HepG2 (cell line): ENCODE measurements around the gene EXOSC6. TPM values are rescaled to one million over a fixed set of nuclear protein-coding genes. Genes with fewer than 3 reads are reported as not detected.

Source experiments
- ERF ChIP-seq: IDR thresholded peaks from 2 replicates; pipeline ENCODE4 v1.6.1; 2018; ENCODE audit warnings: missing biosample characterization, missing genetic modification reagents
- FOXK1 ChIP-seq: sonication (generic); formaldehyde crosslinking; IDR thresholded peaks from 2 replicates; pipeline ENCODE4 v1.4.0; 2020; ENCODE audit warnings: low read depth, missing genetic modification reagents, borderline replicate concordance
- HMGXB4 ChIP-seq, 2 experiments: sonication (generic) in 1 of 2; formaldehyde crosslinking in 1 of 2; IDR thresholded peaks; 2 replicates each; pipeline versions ENCODE4 v1.4.0 to v1.6.1; 2018 to 2020; ENCODE audit warnings: missing genetic modification reagents in 2 of 2, borderline replicate concordance in 1 of 2, low read depth in 1 of 2, mild to moderate bottlenecking in 1 of 2, missing biosample characterization in 1 of 2
- MEF2D ChIP-seq: sonication (generic); formaldehyde crosslinking; IDR thresholded peaks from 2 replicates; pipeline ENCODE4 v1.5.1; 2020; ENCODE audit warnings: mild to moderate bottlenecking, missing genetic modification reagents
- SP5 ChIP-seq: IDR thresholded peaks from 2 replicates; pipeline ENCODE4 v1.6.1; 2016; ENCODE audit warnings: low read depth, borderline replicate concordance
- TCF7 ChIP-seq: sonication (generic); IDR thresholded peaks from 2 replicates; pipeline ENCODE4 v1.6.1; 2016; ENCODE audit warnings: antibody characterized with exemption, low read depth
- ZBED4 ChIP-seq: sonication (generic); formaldehyde crosslinking; IDR thresholded peaks from 2 replicates; pipeline ENCODE4 v1.4.0; 2020; ENCODE audit warnings: missing genetic modification reagents, borderline replicate concordance
- ZNF264 ChIP-seq: sonication (generic); formaldehyde crosslinking; IDR thresholded peaks from 2 replicates; pipeline ENCODE4 v1.4.0; 2020; ENCODE audit warnings: missing genetic modification reagents
- ZNF503 ChIP-seq: sonication (generic); formaldehyde crosslinking; IDR thresholded peaks from 2 replicates; pipeline ENCODE4 v1.4.0; 2020; ENCODE audit warnings: missing genetic modification reagents
- ZNF614 ChIP-seq: IDR thresholded peaks from 2 replicates; pipeline ENCODE4 v1.6.1; 2018; ENCODE audit warnings: missing biosample characterization, missing genetic modification reagents, inconsistent platforms, borderline replicate concordance
- ZNF660 ChIP-seq: sonication (generic); formaldehyde crosslinking; IDR thresholded peaks from 2 replicates; pipeline ENCODE4 v1.5.1; 2020; ENCODE audit warnings: mild to moderate bottlenecking, low read depth, missing genetic modification reagents, borderline replicate concordance
- ZNF773 ChIP-seq: sonication (generic); formaldehyde crosslinking; IDR thresholded peaks from 2 replicates; pipeline ENCODE4 v1.4.0; 2020; ENCODE audit warnings: missing genetic modification reagents, borderline replicate concordance
- ZSCAN22 ChIP-seq: sonication (generic); formaldehyde crosslinking; IDR thresholded peaks from 2 replicates; pipeline ENCODE4 v1.4.0; 2020; ENCODE audit warnings: mild to moderate bottlenecking, missing genetic modification reagents
- polyA plus RNA-seq, 8 experiments: library from polyadenylated mRNA; depleted of rRNA in 3 of 8; stranded (reverse) in 7 of 8; unstranded in 1 of 8; fragments of >200 nt; fragmentation: Illumina TruSeq in 4 of 8; extraction: Trizol in 4 of 8; gene quantifications; 2 replicates each; pipeline versions ENCODE4 v1.2.1 to v1.2.3, GENCODE V29; 2011 to 2016; ENCODE audit warnings: low read depth in 4 of 8, missing spikeins in 1 of 8, mixed read lengths in 1 of 8; ENCODE audit not compliant: insufficient read depth in 1 of 8
- total RNA-seq, 5 experiments: library from RNA; depleted of rRNA; stranded (reverse); fragments of >200 nt; fragmentation: Illumina TruSeq; extraction: Trizol; gene quantifications; 2 replicates each; pipeline ENCODE4 v1.2.3, GENCODE V29; 2016; ENCODE audit warnings: low read depth in 1 of 5
- TF ChIP-seq, protein P1 (sequence below): sonication (generic); formaldehyde crosslinking; IDR thresholded peaks from 2 replicates; pipeline ENCODE4 v1.4.0; 2020; ENCODE audit warnings: missing genetic modification reagents
- TF ChIP-seq, protein P2 (sequence below): sonication (generic); formaldehyde crosslinking; IDR thresholded peaks from 2 replicates; pipeline ENCODE4 v1.5.0; 2020; ENCODE audit warnings: missing genetic modification reagents

The EXOSC6 gene
- total and polyA plus RNA-seq, 2 of the 13 experiments (the other 11 are each of a cell fraction or from before 2014, with no cell fraction given): 13.1 to 39.9 TPM

- TF ChIP-seq HMGXB4 (CRISPR knock-in tag; IDR thresholded peaks at IDR 0.05; ENCODE audit: borderline replicate concordance in 1 of 2, low read depth in 1 of 2) (peak; percentile 88 to 90), ZNF773 (CRISPR knock-in tag) (peak; percentile 89; the same call in 1 of the 2 replicates), ZSCAN22 (no peak), ERF (CRISPR knock-in tag) (peak; percentile 45; the same call in 1 of the 2 replicates), ZNF614 (CRISPR knock-in tag) (no peak; the same call in 1 of the 2 replicates), ZNF503 (CRISPR knock-in tag) (peak; percentile 80; the same call in 1 of the 2 replicates), ZNF264 (CRISPR knock-in tag) (peak; percentile 60; the same call in 1 of the 2 replicates), SP5 (CRISPR knock-in tag) (peak; percentile 38; the same call in 1 of the 2 replicates), MEF2D (peak; percentile 67), TCF7 (no peak), FOXK1 (CRISPR knock-in tag) (peak; percentile 81; the same call in 1 of the 2 replicates), ZNF660 (no peak), ZBED4 (CRISPR knock-in tag) (0 out of 2 replicates have a peak, but pooled peaks have one; percentile 17)
- TF ChIP-seq, protein P1, sequence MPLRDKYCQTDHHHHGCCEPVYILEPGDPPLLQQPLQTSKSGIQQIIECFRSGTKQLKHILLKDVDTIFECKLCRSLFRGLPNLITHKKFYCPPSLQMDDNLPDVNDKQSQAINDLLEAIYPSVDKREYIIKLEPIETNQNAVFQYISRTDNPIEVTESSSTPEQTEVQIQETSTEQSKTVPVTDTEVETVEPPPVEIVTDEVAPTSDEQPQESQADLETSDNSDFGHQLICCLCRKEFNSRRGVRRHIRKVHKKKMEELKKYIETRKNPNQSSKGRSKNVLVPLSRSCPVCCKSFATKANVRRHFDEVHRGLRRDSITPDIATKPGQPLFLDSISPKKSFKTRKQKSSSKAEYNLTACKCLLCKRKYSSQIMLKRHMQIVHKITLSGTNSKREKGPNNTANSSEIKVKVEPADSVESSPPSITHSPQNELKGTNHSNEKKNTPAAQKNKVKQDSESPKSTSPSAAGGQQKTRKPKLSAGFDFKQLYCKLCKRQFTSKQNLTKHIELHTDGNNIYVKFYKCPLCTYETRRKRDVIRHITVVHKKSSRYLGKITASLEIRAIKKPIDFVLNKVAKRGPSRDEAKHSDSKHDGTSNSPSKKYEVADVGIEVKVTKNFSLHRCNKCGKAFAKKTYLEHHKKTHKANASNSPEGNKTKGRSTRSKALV (CRISPR knock-in tag): peak; percentile 74; the same call in 1 of the 2 replicates
- TF ChIP-seq, protein P2, sequence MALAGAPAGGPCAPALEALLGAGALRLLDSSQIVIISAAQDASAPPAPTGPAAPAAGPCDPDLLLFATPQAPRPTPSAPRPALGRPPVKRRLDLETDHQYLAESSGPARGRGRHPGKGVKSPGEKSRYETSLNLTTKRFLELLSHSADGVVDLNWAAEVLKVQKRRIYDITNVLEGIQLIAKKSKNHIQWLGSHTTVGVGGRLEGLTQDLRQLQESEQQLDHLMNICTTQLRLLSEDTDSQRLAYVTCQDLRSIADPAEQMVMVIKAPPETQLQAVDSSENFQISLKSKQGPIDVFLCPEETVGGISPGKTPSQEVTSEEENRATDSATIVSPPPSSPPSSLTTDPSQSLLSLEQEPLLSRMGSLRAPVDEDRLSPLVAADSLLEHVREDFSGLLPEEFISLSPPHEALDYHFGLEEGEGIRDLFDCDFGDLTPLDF (CRISPR knock-in tag): peak; percentile 95
Observed at GRCh38 chr16:70289229-70290094, 37.7 kb upstream of the EXOSC6 start, which contains the start of gene AARS1 (continued).
